HEK293T (cell line): ENCODE results near the gene PRIMA1.

Source experiments
- CTCF ChIA-PET: fragments of 350-600 bp; formaldehyde crosslinking; extraction: SDS; loops from one replicate; lab custom pipeline; 2021; ENCODE audit warnings: antibody characterized with exemption, inconsistent platforms; lab: Yijun Ruan, JAX
- POLR2A ChIA-PET: fragments of 350-600 bp; formaldehyde crosslinking; extraction: SDS; loops from one replicate; lab custom pipeline; 2020; ENCODE audit warnings: antibody characterized with exemption, inconsistent platforms; lab: Yijun Ruan, JAX
- DNase-seq: peaks from one replicate; pipeline ENCODE4 v3.0.0; 2012; ENCODE audit warnings: mixed read lengths; ENCODE audit errors: extremely low spot score
- ARNT ChIP-seq: fragments of 450-650 bp; IDR thresholded peaks from 2 replicates; pipeline ENCODE4 v1.6.1; 2017; ENCODE audit warnings: mild to moderate bottlenecking
- BHLHE40 ChIP-seq: fragments of 450-650 bp; IDR thresholded peaks from 2 replicates; pipeline ENCODE4 v1.6.1; 2016; ENCODE audit warnings: mild to moderate bottlenecking, moderate library complexity, borderline replicate concordance
- CTBP1 ChIP-seq: fragments of 450-650 bp; IDR thresholded peaks from 2 replicates; pipeline ENCODE4 v1.6.1; 2016; ENCODE audit warnings: borderline replicate concordance
- ELF4 ChIP-seq: fragments of 450-650 bp; IDR thresholded peaks from 2 replicates; pipeline ENCODE4 v1.6.1; 2017; ENCODE audit warnings: antibody characterized with exemption
- FOXA1 ChIP-seq: fragments of 450-650 bp; IDR thresholded peaks from 2 replicates; pipeline ENCODE4 v1.6.1; 2016; ENCODE audit warnings: mild to moderate bottlenecking
- FOXK2 ChIP-seq: fragments of 450-650 bp; IDR thresholded peaks from 2 replicates; pipeline ENCODE4 v1.6.1; 2016; ENCODE audit warnings: mild to moderate bottlenecking
- FOXM1 ChIP-seq: fragments of 450-650 bp; IDR thresholded peaks from 2 replicates; pipeline ENCODE4 v1.6.1; 2017; ENCODE audit warnings: mild to moderate bottlenecking, borderline replicate concordance
- HDGF ChIP-seq: fragments of 450-650 bp; IDR thresholded peaks from 2 replicates; pipeline ENCODE4 v1.6.1; 2017; ENCODE audit warnings: antibody characterized with exemption, borderline replicate concordance
- L3MBTL2 ChIP-seq: fragments of 450-650 bp; conservative IDR thresholded peaks from 2 replicates; pipeline ENCODE4 v1.6.1; 2016; ENCODE audit warnings: mild to moderate bottlenecking
- LEF1 ChIP-seq: fragments of 450-650 bp; IDR thresholded peaks from 2 replicates; pipeline ENCODE4 v1.6.1; 2017; ENCODE audit warnings: mild to moderate bottlenecking, borderline replicate concordance
- NFRKB ChIP-seq: fragments of 450-650 bp; IDR thresholded peaks from 2 replicates; pipeline ENCODE4 v1.6.1; 2016; ENCODE audit warnings: mild to moderate bottlenecking, moderate library complexity
- PKNOX1 ChIP-seq: fragments of 450-650 bp; IDR thresholded peaks from 2 replicates; pipeline ENCODE4 v1.6.1; 2016
- SP1 ChIP-seq: fragments of 450-650 bp; IDR thresholded peaks from 2 replicates; pipeline ENCODE4 v1.6.1; 2017
- SUZ12 ChIP-seq: fragments of 450-650 bp; IDR thresholded peaks from 2 replicates; pipeline ENCODE4 v1.6.1; 2016; ENCODE audit warnings: mild to moderate bottlenecking
- TARDBP ChIP-seq: fragments of 450-650 bp; IDR thresholded peaks from 2 replicates; pipeline ENCODE4 v1.6.1; 2016
- ZNF384 ChIP-seq: fragments of 450-650 bp; IDR thresholded peaks from 2 replicates; pipeline ENCODE4 v1.6.1; 2016

PRIMA1 gene

GRCh38 chr14:93785423-93785822 is 2.9 kb downstream of the PRIMA1 start:
- ChIA-PET POLR2A (no interaction called here), CTCF (interaction anchor here (0.7 kb wide), 1 partner anchor 167 kb away, joined by 3 read pairs; no protein-coding TSS in a partner anchor)
- TF ChIP-seq FOXM1 (no peak), LEF1 (no peak), ARNT (no peak), SP1 (no peak), ELF4 (no peak), TARDBP (no peak), FOXA1 (no peak), SUZ12 (no peak), HDGF (no peak), ZNF384 (no peak), CTBP1 (no peak), L3MBTL2 (no peak)
- no peak for DNase-seq

GRCh38 chr14:93784878-93785277 is 3.4 kb downstream of the PRIMA1 start:
- no peak for TF ChIP-seq L3MBTL2
- no peak for TF ChIP-seq PKNOX1
- no peak for TF ChIP-seq LEF1
- no peak for TF ChIP-seq SUZ12
- no peak for TF ChIP-seq HDGF
- no peak for TF ChIP-seq ELF4
- TF ChIP-seq ZNF384: no peak
- TF ChIP-seq BHLHE40: no peak
- no peak for TF ChIP-seq FOXK2
- no peak for TF ChIP-seq NFRKB
- TF ChIP-seq TARDBP: no peak
- no peak for TF ChIP-seq SP1
- POLR2A ChIA-PET: no interaction called here
- CTCF ChIA-PET: interaction anchor here (0.7 kb wide), 1 partner anchor 166 kb away, joined by 3 read pairs; no protein-coding TSS in a partner anchor
- DNase-seq: no peak

- TF ChIP-seq BHLHE40: no peak
- no peak for TF ChIP-seq TARDBP
- no peak for TF ChIP-seq L3MBTL2
- TF ChIP-seq PKNOX1: no peak
- no peak for TF ChIP-seq NFRKB
- no peak for TF ChIP-seq FOXA1
- no peak for TF ChIP-seq CTBP1
- no peak for TF ChIP-seq SUZ12
- no peak for TF ChIP-seq FOXK2
- TF ChIP-seq HDGF: no peak
- no peak for TF ChIP-seq ZNF384
- TF ChIP-seq FOXM1: no peak
- no peak for TF ChIP-seq ARNT
- TF ChIP-seq ELF4: no peak
- no peak for TF ChIP-seq SP1
- no peak for DNase-seq
- ChIA-PET CTCF (no interaction called here), POLR2A (no interaction called here)
Measured at GRCh38 chr14:93780813-93781400, 7.4 kb downstream of the PRIMA1 start.

- DNase-seq: no peak
- TF ChIP-seq ARNT (no peak), ELF4 (no peak), BHLHE40 (no peak), CTBP1 (no peak), FOXA1 (no peak), FOXM1 (no peak), ZNF384 (no peak), HDGF (no peak), PKNOX1 (no peak), L3MBTL2 (no peak), NFRKB (no peak), SUZ12 (no peak), TARDBP (no peak), FOXK2 (no peak), SP1 (no peak), LEF1 (no peak)
- CTCF ChIA-PET: no interaction called here
- POLR2A ChIA-PET: no interaction called here
Measured at GRCh38 chr14:93778856-93779629, 9.2 kb downstream of the PRIMA1 start.

- POLR2A ChIA-PET: no interaction called here
- DNase-seq: no peak
- TF ChIP-seq PKNOX1: no peak
- no peak for TF ChIP-seq SP1
- no peak for TF ChIP-seq L3MBTL2
- TF ChIP-seq ZNF384: no peak
- CTCF ChIA-PET: no interaction called here
Measured at GRCh38 chr14:93778453-93778852, 9.8 kb downstream of the PRIMA1 start.
